Esophagus squamous epithelium (tissue), 5 donors: Measurements from ENCODE around the gene NPPC. TPM values are rescaled to one million over a fixed set of nuclear protein-coding genes. Genes with fewer than 3 reads are reported as not detected.
"Not testable (repeated sequence)": the region's sequence is repeated elsewhere in the genome, so short reads cannot be mapped to it uniquely, and the experiment has no call there.

ENCODE experiments used
- DNase-seq: peaks from one replicate; lab custom pipeline; 2025; lab: John Stamatoyannopoulos, UW
- H3K27ac ChIP-seq, 4 donors: fragments of 200-600 bp; sonication (generic); one replicate each; pipeline ENCODE4 v1.5.1; 2016 to 2019; ENCODE audit warnings: mild to moderate bottlenecking in 1 of 4
- H3K27me3 ChIP-seq, 4 donors: fragments of 200-600 bp; sonication (generic); 1 replicate in 3 of 4; 2 replicates in 1 of 4; pipeline versions ENCODE4 v1.5.1 to v1.6.0; 2017 to 2021; ENCODE audit warnings: antibody characterized with exemption in 1 of 4
- H3K36me3 ChIP-seq, 3 donors: fragments of 200-600 bp; sonication (generic); one replicate each; pipeline ENCODE4 v1.5.1; 2016 to 2019
- H3K4me1 ChIP-seq, 3 donors: fragments of 200-600 bp; sonication (generic); one replicate each; pipeline ENCODE4 v1.5.1; 2017 to 2019
- H3K4me3 ChIP-seq, 4 donors: fragments of 200-600 bp; sonication (generic); 1 replicate in 3 of 4; 2 replicates in 1 of 4; pipeline ENCODE4 v1.5.1; 2016 to 2019; ENCODE audit warnings: mild to moderate bottlenecking in 2 of 4, moderate library complexity in 1 of 4
- H3K9me3 ChIP-seq, 3 donors: fragments of 200-600 bp; sonication (generic); one replicate each; pipeline ENCODE4 v1.5.1; 2016 to 2019
- CTCF ChIP-seq, 6 experiments: fragments of 450-650 bp in 4 of 6; fragments of 200-600 bp in 2 of 6; sonication (generic) in 2 of 6; IDR thresholded peaks; one replicate each; pipeline ENCODE4 v1.5.1; 2016 to 2019; ENCODE audit warnings: antibody characterized with exemption in 6 of 6, mild to moderate bottlenecking in 4 of 6, moderate library complexity in 4 of 6
- POLR2A ChIP-seq, 4 donors: fragments of 450-650 bp; IDR thresholded peaks; one replicate each; pipeline ENCODE4 v1.6.1; 2017; ENCODE audit warnings: antibody characterized with exemption in 4 of 4, mild to moderate bottlenecking in 4 of 4, moderate library complexity in 3 of 4
- WGBS, 2 donors: methylation state at CpG; one replicate each; pipeline ENCODE4 v1.1.5; 2018; 5-methylcytosine and 5-hydroxymethylcytosine counted together
- intact Hi-C: fragments of 100-400 bp; cut with DNase I; formaldehyde crosslinking; loops from one replicate; pipeline ENCODE4 v1.15.0; 2022
- total RNA-seq, 4 donors: library from RNA; depleted of rRNA; stranded (reverse); fragments of >200 nt; gene quantifications; one replicate each; pipeline ENCODE4 v1.1.0, GENCODE V29; 2016
- donor health status: DM: yes; HTN: yes; CAD: no.

The NPPC gene
- total RNA-seq, 4 donors from 2014 or later, result 0.49 to 11.2 TPM; not detected in 2

GRCh38 chr2:231914077-231914690, 12.0 kb downstream of the NPPC start:
- Histone ChIP-seq H3K36me3 (no peaks in the 10 kb centered on the region), H3K4me3 (no peak overlapping the region), H3K9me3 (no peaks in the 10 kb centered on the region), H3K27ac (no peak overlapping the region), H3K27me3 (peaks cover 0 to 8% (median 0%) of the 10 kb centered on the region in 4 donors), H3K4me1 (peaks cover 0 to 4% (median 0%) of the 10 kb centered on the region in 3 donors)
- intact Hi-C loops, result no loop called here
- no peak for TF ChIP-seq CTCF (IDR thresholded peaks at IDR 0.05)
- no peak for TF ChIP-seq POLR2A (IDR thresholded peaks at IDR 0.05)
- no peak for DNase-seq
- WGBS, 2 donors, result 86 to 87% methylated on average over 8 of the region's 14 CpGs

DNA sequence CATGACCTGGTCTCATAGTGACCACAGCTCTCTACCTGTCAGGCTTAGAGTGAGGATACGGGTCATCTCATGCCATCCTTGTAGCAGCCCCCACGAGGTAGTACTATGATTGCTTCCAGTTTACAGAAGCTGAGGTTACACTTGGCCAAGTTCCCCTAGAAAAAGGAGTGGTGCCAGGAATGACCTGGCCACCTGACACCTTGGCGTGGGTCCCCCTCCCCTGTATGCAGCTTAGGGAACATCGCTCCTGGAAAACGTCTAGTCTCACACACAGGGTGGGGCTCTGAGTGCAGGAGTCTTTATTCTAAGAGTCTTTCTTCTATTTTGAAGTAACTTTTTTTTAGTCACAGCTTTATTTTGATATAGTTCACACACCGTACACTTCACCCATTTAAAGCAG, 14.8 kb downstream of the NPPC start:
- Histone ChIP-seq H3K9me3 (no peaks in the 10 kb centered on the region), H3K27me3 (peaks cover 0 to 4% (median 0%) of the 10 kb centered on the region in 4 donors), H3K36me3 (no peaks in the 10 kb centered on the region), H3K27ac (no peak overlapping the region), H3K4me3 (no peak overlapping the region), H3K4me1 (no peaks in the 10 kb centered on the region)
- DNase-seq, result no peak
- 61 to 65% methylated on average over 6 of the region's 6 CpGs for WGBS, 2 donors
- TF ChIP-seq POLR2A (IDR thresholded peaks at IDR 0.05) (no peak), CTCF (IDR thresholded peaks at IDR 0.05) (no peak)
- intact Hi-C loops, result no loop called here

GRCh38 chr2:231910771-231911170, 15.4 kb downstream of the NPPC start:
- Histone ChIP-seq H3K4me3 (no peak overlapping the region), H3K27ac (no peak overlapping the region), H3K36me3 (no peaks in the 10 kb centered on the region), H3K9me3 (no peaks in the 10 kb centered on the region), H3K27me3 (peaks cover 0 to 4% (median 0%) of the 10 kb centered on the region in 4 donors), H3K4me1 (no peaks in the 10 kb centered on the region)
- 69 to 76% methylated on average over 4 to 5 of the region's 6 CpGs for WGBS, 2 donors
- no peak for DNase-seq
- intact Hi-C loops, result no loop called here
- TF ChIP-seq POLR2A (IDR thresholded peaks at IDR 0.05) (no peak), CTCF (IDR thresholded peaks at IDR 0.05) (no peak)

GRCh38 chr2:231910161-231910560, 16.0 kb downstream of the NPPC start:
- H3K9me3 ChIP-seq, H3K36me3 ChIP-seq, DNase-seq, H3K27me3 ChIP-seq, intact Hi-C loops, H3K4me1 ChIP-seq, H3K27ac ChIP-seq, H3K4me3 ChIP-seq: not testable (repeated sequence)
- WGBS, 2 donors, result 95% methylated on average over 4 of the region's 7 CpGs; no CpG with 5 or more reads in 1 of the 2 donors

- H3K4me3 ChIP-seq, result no peak overlapping the region
- TF ChIP-seq POLR2A (IDR thresholded peaks at IDR 0.05) (no peak), CTCF (IDR thresholded peaks at IDR 0.05) (no peak)
- 60 to 64% methylated on average over 5 of the region's 5 CpGs for WGBS, 2 donors
- intact Hi-C loops, result loop anchor here (5.0 to 10.0 kb wide), 2 partner anchors 418 to 525 kb away; no protein-coding TSS in a partner anchor
- H3K36me3 ChIP-seq, result no peaks in the 10 kb centered on the region
- no peak overlapping the region for H3K27ac ChIP-seq
- peaks cover 0 to 7% (median 0%) of the 10 kb centered on the region in 3 donors for H3K4me1 ChIP-seq
- DNase-seq, result no peak
- peaks cover 0 to 4% (median 0%) of the 10 kb centered on the region in 4 donors for H3K27me3 ChIP-seq
- H3K9me3 ChIP-seq, result no peaks in the 10 kb centered on the region
These were observed 16.6 kb downstream of the NPPC start for GRCh38 chr2:231909631-231910030.
